ENCODE measurements around the gene TAPBPL.

- TF ChIP-seq POLR2A (IDR thresholded peaks at IDR 0.05; ENCODE audit: low read depth, low read length) = no peak
- no peak for TF ChIP-seq CTCF (conservative IDR thresholded peaks at IDR 0.05; ENCODE audit: low read depth, low read length)
- TF ChIP-seq BHLHE40 (IDR thresholded peaks at IDR 0.05; ENCODE audit: low read depth, low read length) = no peak
- TF ChIP-seq FOS (IDR thresholded peaks at IDR 0.05; ENCODE audit: low read depth, low read length) = no peak
- no peak for TF ChIP-seq USF2 (IDR thresholded peaks at IDR 0.05; ENCODE audit: low read depth, low read length)
- no peak for TF ChIP-seq SMC3 (IDR thresholded peaks at IDR 0.05; ENCODE audit: low read depth, low read length)
- no peak for TF ChIP-seq MAFK (IDR thresholded peaks at IDR 0.05; ENCODE audit: low read depth, low read length)
- TF ChIP-seq RCOR1 (IDR thresholded peaks at IDR 0.05; ENCODE audit: insufficient replicate concordance, low read length) = no peak
- no peak for TF ChIP-seq CEBPB (IDR thresholded peaks at IDR 0.05; ENCODE audit: low read depth, low read length)
- no peak for TF ChIP-seq CHD1 (IDR thresholded peaks at IDR 0.05; ENCODE audit: low read depth, low read length)
These were observed 1.6 kb upstream of the TAPBPL start for GRCh38 chr12:6450091-6450868.
